GM12874 (cell line): ENCODE results near the gene PPIE.

ENCODE experiments used
- TF ChIP-seq, protein P1 (sequence below): IDR thresholded peaks from 2 replicates; pipeline ENCODE4 v1.5.1; 2011; ENCODE audit warnings: low read depth, mild to moderate bottlenecking, control low read depth, low read length, moderate library complexity; ENCODE audit not compliant: insufficient read depth

The PPIE gene

GRCh38 chr1:39694026-39694425 lies 44.7 kb upstream of the PPIE start:
- TF ChIP-seq, protein P1, sequence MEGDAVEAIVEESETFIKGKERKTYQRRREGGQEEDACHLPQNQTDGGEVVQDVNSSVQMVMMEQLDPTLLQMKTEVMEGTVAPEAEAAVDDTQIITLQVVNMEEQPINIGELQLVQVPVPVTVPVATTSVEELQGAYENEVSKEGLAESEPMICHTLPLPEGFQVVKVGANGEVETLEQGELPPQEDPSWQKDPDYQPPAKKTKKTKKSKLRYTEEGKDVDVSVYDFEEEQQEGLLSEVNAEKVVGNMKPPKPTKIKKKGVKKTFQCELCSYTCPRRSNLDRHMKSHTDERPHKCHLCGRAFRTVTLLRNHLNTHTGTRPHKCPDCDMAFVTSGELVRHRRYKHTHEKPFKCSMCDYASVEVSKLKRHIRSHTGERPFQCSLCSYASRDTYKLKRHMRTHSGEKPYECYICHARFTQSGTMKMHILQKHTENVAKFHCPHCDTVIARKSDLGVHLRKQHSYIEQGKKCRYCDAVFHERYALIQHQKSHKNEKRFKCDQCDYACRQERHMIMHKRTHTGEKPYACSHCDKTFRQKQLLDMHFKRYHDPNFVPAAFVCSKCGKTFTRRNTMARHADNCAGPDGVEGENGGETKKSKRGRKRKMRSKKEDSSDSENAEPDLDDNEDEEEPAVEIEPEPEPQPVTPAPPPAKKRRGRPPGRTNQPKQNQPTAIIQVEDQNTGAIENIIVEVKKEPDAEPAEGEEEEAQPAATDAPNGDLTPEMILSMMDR, result no peak

- TF ChIP-seq, protein P1, result no peak
Measured at GRCh38 chr1:39695016-39695415, 43.7 kb upstream of the PPIE start.

DNA sequence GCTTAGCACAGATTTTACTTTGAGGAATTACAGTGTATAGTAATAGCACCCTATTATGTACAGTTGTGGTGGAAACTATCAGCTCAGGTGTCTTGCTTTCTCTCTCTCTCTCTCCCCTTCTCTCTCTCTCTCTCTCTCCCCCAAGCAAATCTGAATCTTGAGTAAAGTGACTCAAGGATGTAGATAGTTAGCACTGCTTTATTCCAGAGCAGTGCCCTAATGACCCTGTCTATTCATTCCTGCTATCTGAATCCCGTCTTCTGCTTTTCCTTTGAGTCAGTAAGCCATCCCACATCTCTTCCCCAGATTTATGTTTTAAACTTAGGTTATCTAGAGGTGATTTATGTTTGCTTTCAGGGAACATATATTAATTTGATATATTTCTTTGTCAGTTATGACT lies 42.2 kb upstream of the PPIE start:
- TF ChIP-seq, protein P1, result no peak

- TF ChIP-seq, protein P1, result no peak
Measured at GRCh38 chr1:39698568-39698967, 40.1 kb upstream of the PPIE start.

GRCh38 chr1:39699419-39699818 lies 39.3 kb upstream of the PPIE start:
- TF ChIP-seq, protein P1, result no peak

GRCh38 chr1:39700348-39700747 lies 38.3 kb upstream of the PPIE start:
- TF ChIP-seq, protein P1, result no peak

DNA sequence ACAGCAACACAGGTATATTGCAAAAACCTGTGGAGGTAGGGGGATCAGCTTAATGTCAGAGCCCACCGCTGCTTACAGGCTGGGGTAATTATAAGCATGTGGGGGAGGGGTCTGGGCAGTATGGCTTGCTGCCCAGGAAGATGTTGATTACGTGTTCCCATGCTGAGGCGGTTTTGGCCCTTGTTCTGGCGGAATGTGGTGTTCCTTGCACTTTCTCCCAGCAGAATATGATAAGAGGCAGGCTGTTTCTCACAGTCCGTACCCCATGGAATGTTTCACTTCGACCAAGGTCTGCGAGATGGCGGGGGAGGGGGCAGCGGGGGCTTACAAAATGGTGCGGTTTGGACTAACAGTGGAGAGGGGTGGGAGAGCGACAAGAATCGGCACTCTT lies 37.6 kb upstream of the PPIE start:
- TF ChIP-seq, protein P1, result no peak

- TF ChIP-seq, protein P1, result no peak
Measured at GRCh38 chr1:39704757-39705156, 33.9 kb upstream of the PPIE start.
